Mesendoderm (in vitro differentiated cells): ENCODE measurements around the gene FAM217B.
"Not testable (repeated sequence)": the region's sequence is repeated elsewhere in the genome, so short reads cannot be mapped to it uniquely, and the experiment has no call there.

Source experiments
- DNase-seq: peaks from one replicate; pipeline ENCODE4 v3.0.0; 2013
- H2AK5ac ChIP-seq: 2 replicates; pipeline ENCODE4 v1.6.1; 2013; ENCODE audit warnings: low read length, inconsistent platforms
- H2BK120ac ChIP-seq: 2 replicates; pipeline ENCODE4 v1.6.1; 2013; ENCODE audit warnings: low read depth, mild to moderate bottlenecking, low read length, moderate library complexity, mixed read lengths
- H2BK15ac ChIP-seq: replicated peaks from 2 replicates; pipeline ENCODE4 v1.6.1; 2013; ENCODE audit warnings: low read depth, mild to moderate bottlenecking, moderate library complexity
- H2BK5ac ChIP-seq: 2 replicates; pipeline ENCODE4 v1.6.1; 2013; ENCODE audit warnings: low read length, inconsistent platforms
- H3K18ac ChIP-seq: 2 replicates; pipeline ENCODE4 v1.6.1; 2013; ENCODE audit warnings: mild to moderate bottlenecking, low read length, mixed read lengths
- H3K23ac ChIP-seq: one replicate; pipeline ENCODE4 v1.6.1; 2013; ENCODE audit warnings: low read length
- H3K27ac ChIP-seq: 2 replicates; pipeline ENCODE4 v1.5.1; 2013; ENCODE audit warnings: low read depth, mild to moderate bottlenecking, inconsistent platforms, low read length, moderate library complexity
- H3K27me3 ChIP-seq: 2 replicates; pipeline ENCODE4 v1.6.1; 2013; ENCODE audit warnings: low read length, control low read depth, mild to moderate bottlenecking, inconsistent platforms; ENCODE audit not compliant: insufficient read depth, poor library complexity
- H3K36me3 ChIP-seq: 2 replicates; pipeline ENCODE4 v1.6.1; 2013; ENCODE audit warnings: low read length, inconsistent platforms; ENCODE audit not compliant: control insufficient read depth, insufficient read depth
- H3K4ac ChIP-seq: one replicate; pipeline ENCODE4 v1.6.1; 2013; ENCODE audit warnings: low read depth, mild to moderate bottlenecking, low read length, moderate library complexity
- H3K4me1 ChIP-seq: 2 replicates; pipeline ENCODE4 v1.6.1; 2013; ENCODE audit warnings: low read depth, low read length, inconsistent platforms; ENCODE audit not compliant: control insufficient read depth
- H3K4me2 ChIP-seq: 2 replicates; pipeline ENCODE4 v1.6.1; 2013; ENCODE audit warnings: low read length
- H3K4me3 ChIP-seq: 2 replicates; pipeline ENCODE4 v1.5.1; 2013; ENCODE audit warnings: mild to moderate bottlenecking, low read length
- H3K56ac ChIP-seq: one replicate; pipeline ENCODE4 v1.6.1; 2013; ENCODE audit warnings: low read length
- H3K79me1 ChIP-seq: 2 replicates; pipeline ENCODE4 v1.6.1; 2013; ENCODE audit warnings: low read length, inconsistent platforms
- H3K79me2 ChIP-seq: 2 replicates; pipeline ENCODE4 v1.6.1; 2013; ENCODE audit warnings: mild to moderate bottlenecking, low read length; ENCODE audit not compliant: control insufficient read depth, insufficient read depth
- H3K9ac ChIP-seq: 2 replicates; pipeline ENCODE4 v1.6.1; 2013; ENCODE audit warnings: low read length, inconsistent platforms
- H4K5ac ChIP-seq: one replicate; pipeline ENCODE4 v1.6.1; 2013; ENCODE audit warnings: low read length
- H4K8ac ChIP-seq: one replicate; pipeline ENCODE4 v1.6.1; 2013; ENCODE audit warnings: low read depth, mild to moderate bottlenecking, control low read depth, low read length, moderate library complexity
- WGBS: extraction: QIAGEN DNeasy Blood & Tissue Kit; methylation state at CpG from one replicate; pipeline ENCODE4 v1.1.7; 2013; ENCODE audit warnings: low lambda C conversion rate, missing lambda C conversion rate; ENCODE audit not compliant: insufficient coverage; ENCODE audit errors: extremely low coverage; 5-methylcytosine and 5-hydroxymethylcytosine counted together

FAM217B gene

DNA sequence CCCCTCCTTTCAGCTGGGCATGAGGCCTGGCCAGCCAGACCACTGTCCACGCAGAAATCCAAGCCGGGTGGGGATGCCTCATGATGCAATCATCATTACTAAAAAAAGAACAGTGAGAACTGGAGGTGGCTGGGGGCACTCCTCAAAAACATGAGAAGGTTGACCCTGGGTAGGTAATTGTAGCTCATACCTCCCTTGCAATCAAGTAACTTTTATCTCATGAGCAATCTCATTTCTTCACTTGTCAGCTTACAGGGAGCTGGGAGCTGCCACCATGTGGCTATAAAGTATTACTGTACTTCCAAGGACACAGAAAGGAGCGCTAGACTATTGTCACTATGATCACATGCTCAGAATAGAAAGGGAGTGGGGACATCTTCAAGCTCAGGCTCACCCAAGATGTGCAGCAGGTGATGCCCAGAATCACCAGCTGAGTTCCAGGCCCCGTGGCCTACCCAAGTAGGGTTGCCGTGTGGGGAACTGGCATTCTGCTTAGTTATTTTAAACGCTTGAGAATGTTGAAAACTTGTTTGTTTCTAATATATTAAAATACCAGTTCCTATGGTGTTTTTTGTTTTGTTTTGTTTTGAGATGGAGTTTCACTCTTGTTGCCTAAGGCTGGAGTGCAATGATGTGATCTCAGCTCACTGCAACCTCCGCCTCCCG is 15.1 kb downstream of the FAM217B start:
- Histone ChIP-seq H3K27me3 (no peaks in the 10 kb centered on the region), H4K8ac (no peak overlapping the region), H3K23ac (no peak overlapping the region), H3K27ac (no peak overlapping the region), H3K56ac (no peak overlapping the region), H2BK15ac (no peak overlapping the region), H3K9ac (no peak overlapping the region), H3K36me3 (no peaks in the 10 kb centered on the region), H2BK120ac (no peak overlapping the region), H3K4me2 (no peak overlapping the region), H4K5ac (no peak overlapping the region), H3K79me1 (no peaks in the 10 kb centered on the region), H3K4me3 (no peak overlapping the region), H3K4ac (no peak overlapping the region), H3K79me2 (no peaks in the 10 kb centered on the region), H2AK5ac (no peak overlapping the region), H3K4me1 (no peaks in the 10 kb centered on the region), H3K18ac (no peak overlapping the region), H2BK5ac (no peak overlapping the region)
- peak; percentile 70 for DNase-seq
- no CpG with 5 or more reads among the region's 8 CpGs for WGBS

DNA sequence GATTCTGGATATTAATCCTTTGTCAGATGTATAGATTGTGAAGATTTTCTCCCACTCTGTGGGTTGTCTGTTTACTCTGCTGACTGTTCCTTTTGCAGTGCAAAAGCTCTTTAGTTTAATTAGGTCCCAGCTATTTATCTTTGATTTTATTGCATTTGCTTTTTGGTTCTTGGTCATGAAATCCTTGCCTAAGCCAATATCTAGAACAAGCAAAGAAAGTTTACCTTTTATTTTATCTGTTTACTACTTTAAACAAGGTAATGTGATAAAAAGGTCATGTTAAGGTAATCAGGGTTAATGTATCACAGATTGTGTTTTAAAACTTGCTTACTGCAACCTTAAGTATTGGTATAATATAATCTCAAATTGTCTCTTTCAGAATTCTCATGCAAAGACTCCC is 17.4 kb downstream of the FAM217B start:
- H3K27me3 ChIP-seq, H3K79me1 ChIP-seq: not testable (repeated sequence)

DNA sequence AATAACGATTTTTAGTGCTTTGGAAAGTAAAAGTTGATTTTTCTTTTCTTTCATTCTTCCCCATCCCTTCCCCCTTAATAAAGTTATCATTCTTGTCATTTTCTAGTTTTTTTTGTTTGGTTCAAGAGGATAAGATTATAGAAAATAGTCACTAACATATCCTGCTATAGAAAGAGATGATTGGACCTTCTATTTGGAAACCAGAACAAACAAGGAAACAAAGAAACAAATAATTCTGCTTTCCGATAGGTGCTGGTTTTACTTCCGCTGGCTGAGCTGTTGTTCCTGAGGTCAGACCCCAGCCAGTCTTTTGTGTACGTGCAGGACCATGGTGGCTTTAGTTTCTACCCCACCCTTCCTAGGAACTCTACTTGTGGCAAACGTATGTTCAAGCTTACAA is 17.9 kb downstream of the FAM217B start, which contains the start of gene CDH26:
Gene CDH26 (plus strand): TSS at position 301 of the 400 bp plus-strand sequence. CDS start 304 bp downstream, outside the sequence.
- no peak within 1 kb of the TSS for H2BK5ac ChIP-seq
- H4K5ac ChIP-seq: no peak within 1 kb of the TSS
- no CpG with 5 or more reads among the region's 5 CpGs for WGBS
- H2AK5ac ChIP-seq: no peak within 1 kb of the TSS
- no peak within 1 kb of the TSS for H3K56ac ChIP-seq
- no peak within 1 kb of the TSS for H2BK15ac ChIP-seq
- H4K8ac ChIP-seq: no peak within 1 kb of the TSS
- no peaks in the 10 kb centered on the region for H3K27me3 ChIP-seq
- no peaks in the 10 kb centered on the region for H3K4me1 ChIP-seq
- H3K4me3 ChIP-seq: no peak within 1 kb of the TSS
- H3K4ac ChIP-seq: no peak within 1 kb of the TSS
- no peaks in the 10 kb centered on the region for H3K79me2 ChIP-seq
- H3K23ac ChIP-seq: no peak within 1 kb of the TSS
- H2BK120ac ChIP-seq: no peak within 1 kb of the TSS
- H3K4me2 ChIP-seq: no peak within 1 kb of the TSS
- no peak within 1 kb of the TSS for H3K27ac ChIP-seq
- no peak within 1 kb of the TSS for H3K9ac ChIP-seq
- no peak within 1 kb of the TSS for H3K18ac ChIP-seq
- no peaks in the 10 kb centered on the region for H3K79me1 ChIP-seq
- DNase-seq: no peak
- H3K36me3 ChIP-seq: no peaks in the 10 kb centered on the region

More for the DNA sequence above, 17.4 kb downstream of the FAM217B start:
- H2AK5ac ChIP-seq, H2BK15ac ChIP-seq, H3K23ac ChIP-seq, H3K27ac ChIP-seq, H4K5ac ChIP-seq, H2BK5ac ChIP-seq, H4K8ac ChIP-seq, H3K36me3 ChIP-seq, H2BK120ac ChIP-seq, H3K79me2 ChIP-seq, H3K4me2 ChIP-seq, H3K56ac ChIP-seq, H3K4me1 ChIP-seq, H3K9ac ChIP-seq, H3K4me3 ChIP-seq, H3K4ac ChIP-seq, DNase-seq, H3K18ac ChIP-seq: not testable (repeated sequence)

DNA sequence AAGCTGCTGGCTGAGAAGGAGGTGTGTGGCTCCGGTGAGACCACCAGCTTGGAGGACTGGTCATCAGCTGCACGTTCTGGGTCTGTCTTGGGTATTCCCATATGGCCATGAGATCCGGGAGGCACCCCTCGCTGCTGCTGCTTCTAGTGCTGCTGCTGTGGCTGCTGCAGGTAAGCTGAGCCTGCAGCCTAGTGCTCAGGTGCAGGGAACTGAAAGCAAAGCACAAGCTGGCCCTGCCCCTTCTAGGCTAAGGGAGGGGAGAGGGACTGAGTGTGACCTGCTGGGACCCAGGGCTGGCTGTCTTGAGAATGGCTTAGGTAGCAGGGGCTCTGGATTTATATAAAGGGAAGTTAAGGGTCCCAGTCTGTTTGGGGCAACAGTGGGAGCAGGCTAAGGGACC is 18.4 kb downstream of the FAM217B start:
- no peak overlapping the region for H2AK5ac ChIP-seq
- H3K27ac ChIP-seq: no peak overlapping the region
- H3K27me3 ChIP-seq: no peaks in the 10 kb centered on the region
- H3K9ac ChIP-seq: no peak overlapping the region
- no peak overlapping the region for H4K5ac ChIP-seq
- no peak overlapping the region for H3K4me3 ChIP-seq
- no peak overlapping the region for H4K8ac ChIP-seq
- no peaks in the 10 kb centered on the region for H3K79me2 ChIP-seq
- no peak overlapping the region for H3K56ac ChIP-seq
- no peak overlapping the region for H2BK5ac ChIP-seq
- H3K4ac ChIP-seq: no peak overlapping the region
- no CpG with 5 or more reads among the region's 4 CpGs for WGBS
- H3K18ac ChIP-seq: no peak overlapping the region
- no peaks in the 10 kb centered on the region for H3K36me3 ChIP-seq
- H3K79me1 ChIP-seq: no peaks in the 10 kb centered on the region
- no peak overlapping the region for H3K4me2 ChIP-seq
- DNase-seq: no peak
- no peak overlapping the region for H2BK120ac ChIP-seq
- H3K23ac ChIP-seq: no peak overlapping the region
- H3K4me1 ChIP-seq: no peaks in the 10 kb centered on the region
- H2BK15ac ChIP-seq: no peak overlapping the region

GRCh38 chr20:59961423-59961822 is 21.2 kb downstream of the FAM217B start:
- no CpG with 5 or more reads among the region's 2 CpGs for WGBS

DNA sequence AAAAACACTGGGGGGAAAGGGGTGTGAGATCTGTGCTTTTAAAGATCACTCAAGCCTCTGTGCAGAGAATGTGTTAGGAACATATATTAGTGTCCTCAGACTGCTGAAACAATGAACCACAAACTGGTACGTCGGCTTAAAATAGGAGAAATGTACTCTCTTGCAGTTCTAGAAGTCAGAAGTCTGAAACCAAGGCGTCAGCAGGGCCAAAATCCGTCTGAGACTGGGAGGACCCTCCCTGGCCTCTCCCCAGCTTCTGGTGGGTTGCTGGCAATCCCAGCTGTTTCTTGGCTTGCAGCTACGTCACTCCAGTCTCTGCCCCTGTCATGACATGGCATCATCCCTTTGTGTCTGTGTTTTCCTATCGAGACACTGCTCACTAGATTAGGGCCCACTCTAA is 22.0 kb downstream of the FAM217B start:
- Histone ChIP-seq H3K4me2 (no peak overlapping the region), H3K27ac (no peak overlapping the region), H3K9ac (no peak overlapping the region), H3K4me3 (no peak overlapping the region), H2BK15ac (no peak overlapping the region), H4K8ac (no peak overlapping the region), H2BK5ac (no peak overlapping the region), H2BK120ac (no peak overlapping the region), H2AK5ac (no peak overlapping the region), H3K36me3 (no peaks in the 10 kb centered on the region), H4K5ac (no peak overlapping the region), H3K4me1 (no peaks in the 10 kb centered on the region), H3K18ac (no peak overlapping the region), H3K79me1 (no peaks in the 10 kb centered on the region), H3K27me3 (no peaks in the 10 kb centered on the region), H3K23ac (no peak overlapping the region), H3K79me2 (no peaks in the 10 kb centered on the region), H3K56ac (no peak overlapping the region), H3K4ac (no peak overlapping the region)
- DNase-seq: no peak
- WGBS: no CpG with 5 or more reads among the region's 6 CpGs

More at GRCh38 chr20:59961423-59961822, 21.2 kb downstream of the FAM217B start:
- Histone ChIP-seq H2BK15ac (no peak overlapping the region), H3K27ac (no peak overlapping the region), H4K8ac (no peak overlapping the region), H3K56ac (no peak overlapping the region), H2AK5ac (no peak overlapping the region), H3K23ac (no peak overlapping the region), H3K4me2 (no peak overlapping the region), H3K79me1 (no peaks in the 10 kb centered on the region), H2BK120ac (no peak overlapping the region), H4K5ac (no peak overlapping the region), H3K4me1 (no peaks in the 10 kb centered on the region), H3K36me3 (no peaks in the 10 kb centered on the region), H3K27me3 (no peaks in the 10 kb centered on the region), H3K4me3 (no peak overlapping the region), H2BK5ac (no peak overlapping the region), H3K9ac (no peak overlapping the region), H3K79me2 (no peaks in the 10 kb centered on the region), H3K18ac (no peak overlapping the region), H3K4ac (no peak overlapping the region)
- no peak for DNase-seq
